Hematopoietic multipotent progenitor cell (in vitro differentiated cells): ENCODE data around the gene SNCB. TPM values are rescaled to one million over a fixed set of nuclear protein-coding genes. Genes with fewer than 3 reads are reported as not detected.

Experiments
- DNase-seq, 3 donors: peaks; one replicate each; pipeline ENCODE4 v3.0.0-alpha.2; 2011 to 2015; ENCODE audit warnings: low read depth in 2 of 3, low spot score in 2 of 3
- total RNA-seq: library from RNA; depleted of rRNA; stranded (reverse); fragments of >200 nt; gene quantifications from one replicate; pipeline ENCODE4 v1.2.3, GENCODE V29; 2012

Gene SNCB
- total RNA-seq, 1 donor, result not detected

GRCh38 chr5:176646049-176646706 is 15.8 kb upstream of the SNCB start:
- DNase-seq, result no peak

- no peak for DNase-seq
Observed at GRCh38 chr5:176644878-176645670, 14.7 kb upstream of the SNCB start.

- no peak for DNase-seq
Observed at GRCh38 chr5:176644294-176644693, 14.0 kb upstream of the SNCB start.

- no peak for DNase-seq
Observed at GRCh38 chr5:176643491-176644219, 13.3 kb upstream of the SNCB start.

- no peak for DNase-seq
Observed at GRCh38 chr5:176642675-176643490, 12.5 kb upstream of the SNCB start.

- no peak for DNase-seq
Observed at GRCh38 chr5:176640616-176641015, 10.3 kb upstream of the SNCB start.

- DNase-seq, result no peak
Observed at GRCh38 chr5:176639981-176640380, 9.6 kb upstream of the SNCB start.

- DNase-seq, result no peak
Observed at GRCh38 chr5:176639208-176639607, 8.9 kb upstream of the SNCB start.

GRCh38 chr5:176638437-176638836 is 8.1 kb upstream of the SNCB start:
- no peak for DNase-seq

- no peak for DNase-seq
Observed at GRCh38 chr5:176637556-176637955, 7.2 kb upstream of the SNCB start.

GRCh38 chr5:176636426-176636825 is 6.1 kb upstream of the SNCB start:
- DNase-seq, result no peak

GRCh38 chr5:176633598-176633997 is 3.3 kb upstream of the SNCB start:
- no peak for DNase-seq

GRCh38 chr5:176632745-176633144 is 2.4 kb upstream of the SNCB start:
- DNase-seq, result no peak

- DNase-seq, result no peak
Observed at GRCh38 chr5:176631383-176632200, 1.3 kb upstream of the SNCB start.

GRCh38 chr5:176630681-176631222 is 418 bp upstream of the SNCB start:
- DNase-seq, result no peak

- no peak for DNase-seq
Observed at GRCh38 chr5:176629317-176629852, 949 bp downstream of the SNCB start.

- no peak for DNase-seq
Observed at GRCh38 chr5:176628406-176629228, 1.7 kb downstream of the SNCB start.

GRCh38 chr5:176627582-176627981 is 2.8 kb downstream of the SNCB start:
- DNase-seq, result no peak

GRCh38 chr5:176626876-176627236 is 3.5 kb downstream of the SNCB start:
- DNase-seq, result no peak
